Thyroid gland (tissue), 4 donors: ENCODE results near the gene AIPL1. TPM values are rescaled to one million over a fixed set of nuclear protein-coding genes. Genes with fewer than 3 reads are reported as not detected.

ENCODE experiments used
- DNase-seq, 2 donors: peaks; one replicate each; pipeline ENCODE4 v3.0.0-alpha.2; 2019
- H3K27ac ChIP-seq, 3 donors: fragments of 200-600 bp; sonication (generic); 1 replicate in 2 of 3; 2 replicates in 1 of 3; pipeline ENCODE4 v1.5.1; 2016 to 2019; ENCODE audit warnings: mild to moderate bottlenecking in 1 of 3, moderate library complexity in 1 of 3
- H3K27me3 ChIP-seq: fragments of 200-600 bp; sonication (generic); one replicate; pipeline ENCODE4 v1.5.1; 2019
- H3K36me3 ChIP-seq, 2 donors: fragments of 200-600 bp; sonication (generic); one replicate each; pipeline ENCODE4 v1.5.1; 2016 to 2019
- H3K4me1 ChIP-seq, 2 donors: fragments of 200-600 bp; sonication (generic); one replicate each; pipeline ENCODE4 v1.5.1; 2017 to 2019
- H3K4me3 ChIP-seq, 3 donors: fragments of 200-600 bp; sonication (generic); replicated peaks in 1 of 3; 1 replicate in 2 of 3; 2 replicates in 1 of 3; pipeline ENCODE4 v1.5.1; 2016; ENCODE audit warnings: mild to moderate bottlenecking in 1 of 3
- H3K9me3 ChIP-seq: fragments of 200-600 bp; sonication (generic); one replicate; pipeline ENCODE4 v1.5.1; 2017
- CTCF ChIP-seq, 6 experiments: fragments of 200-600 bp in 3 of 6; fragments of 450-650 bp in 3 of 6; sonication (generic) in 3 of 6; IDR thresholded peaks; one replicate each; pipeline ENCODE4 v1.5.1; 2016 to 2019; ENCODE audit warnings: antibody characterized with exemption in 6 of 6, mild to moderate bottlenecking in 2 of 6, inconsistent platforms in 1 of 6, moderate library complexity in 1 of 6
- POLR2A ChIP-seq, 2 donors: fragments of 450-650 bp; IDR thresholded peaks; one replicate each; pipeline ENCODE4 v1.6.1; 2017; ENCODE audit warnings: antibody characterized with exemption in 2 of 2, mild to moderate bottlenecking in 2 of 2, moderate library complexity in 1 of 2
- WGBS, 2 donors: methylation state at CpG; one replicate each; pipeline ENCODE4 v1.1.5; 2017; 5-methylcytosine and 5-hydroxymethylcytosine counted together
- intact Hi-C: fragments of 100-400 bp; cut with DNase I; formaldehyde crosslinking; loops from one replicate; pipeline ENCODE4 v1.15.1; 2023
- total RNA-seq, 4 donors: library from RNA; depleted of rRNA; stranded (reverse); fragments of >200 nt; gene quantifications; one replicate each; pipeline ENCODE4 v1.2.3, GENCODE V29; 2016

AIPL1 gene
- total RNA-seq, 4 donors from 2014 or later = not detected

- H3K4me1 ChIP-seq = no peaks in the 10 kb centered on the region
- H3K4me3 ChIP-seq = no peak overlapping the region
- H3K36me3 ChIP-seq = no peaks in the 10 kb centered on the region
- no peak for DNase-seq
- WGBS, 2 donors = 78 to 82% methylated on average over 4 of the region's 4 CpGs
- H3K27ac ChIP-seq = no peak overlapping the region
- no peaks in the 10 kb centered on the region for H3K27me3 ChIP-seq
- intact Hi-C loops = no loop called here
- H3K9me3 ChIP-seq = no peaks in the 10 kb centered on the region
- no peak for TF ChIP-seq CTCF (IDR thresholded peaks at IDR 0.05)
- TF ChIP-seq POLR2A (IDR thresholded peaks at IDR 0.05) = no peak
Observed at GRCh38 chr17:6475411-6475810, 40.5 kb upstream of the AIPL1 start.

GRCh38 chr17:6474906-6475305 is 40.0 kb upstream of the AIPL1 start:
- no peaks in the 10 kb centered on the region for H3K36me3 ChIP-seq
- H3K27ac ChIP-seq = no peak overlapping the region
- TF ChIP-seq POLR2A (IDR thresholded peaks at IDR 0.05) (no peak), CTCF (IDR thresholded peaks at IDR 0.05) (no peak)
- no peak overlapping the region for H3K4me3 ChIP-seq
- no peaks in the 10 kb centered on the region for H3K27me3 ChIP-seq
- no peak for DNase-seq
- intact Hi-C loops = loop anchor here (5.0 kb wide), 2 partner anchors 82 to 102 kb away; partner anchors contain the start of gene PITPNM3
- 74 to 83% methylated on average over 7 of the region's 7 CpGs for WGBS, 2 donors
- H3K9me3 ChIP-seq = no peaks in the 10 kb centered on the region
- H3K4me1 ChIP-seq = no peaks in the 10 kb centered on the region

- no peaks in the 10 kb centered on the region for H3K36me3 ChIP-seq
- WGBS, 2 donors = 91 to 92% methylated on average over 20 to 21 of the region's 22 CpGs
Observed at GRCh38 chr17:6474376-6474775, 39.5 kb upstream of the AIPL1 start.

GRCh38 chr17:6473128-6473767 is 38.3 kb upstream of the AIPL1 start:
- no peak overlapping the region for H3K4me3 ChIP-seq
- no peak overlapping the region for H3K27ac ChIP-seq
- no peaks in the 10 kb centered on the region for H3K36me3 ChIP-seq
- no peaks in the 10 kb centered on the region for H3K27me3 ChIP-seq
- H3K9me3 ChIP-seq = no peaks in the 10 kb centered on the region
- no peaks in the 10 kb centered on the region for H3K4me1 ChIP-seq
- intact Hi-C loops = loop anchor here (5.0 kb wide), 2 partner anchors 84 to 104 kb away; partner anchors contain the start of gene PITPNM3
- DNase-seq = peak; percentile 80 to 82
- TF ChIP-seq POLR2A (IDR thresholded peaks at IDR 0.05) (no peak), CTCF (IDR thresholded peaks at IDR 0.05) (peak; percentile 81 to 96 (median 90))
- WGBS, 2 donors = 47% methylated on average over 14 of the region's 14 CpGs

More at GRCh38 chr17:6474376-6474775, 39.5 kb upstream of the AIPL1 start:
- intact Hi-C loops = loop anchor here (5.0 kb wide), 2 partner anchors 83 to 103 kb away; partner anchors contain the start of gene PITPNM3
- Histone ChIP-seq H3K27me3 (no peaks in the 10 kb centered on the region), H3K27ac (no peak overlapping the region), H3K9me3 (no peaks in the 10 kb centered on the region), H3K4me3 (no peak overlapping the region), H3K4me1 (no peaks in the 10 kb centered on the region)
- TF ChIP-seq CTCF (IDR thresholded peaks at IDR 0.05) (no peak), POLR2A (IDR thresholded peaks at IDR 0.05) (no peak)
- DNase-seq = no peak

GRCh38 chr17:6472517-6472916 is 37.6 kb upstream of the AIPL1 start:
- 82 to 100% methylated on average over 3 to 9 of the region's 10 CpGs for WGBS, 2 donors
- Histone ChIP-seq H3K27me3 (no peaks in the 10 kb centered on the region), H3K36me3 (no peaks in the 10 kb centered on the region), H3K27ac (no peak overlapping the region), H3K4me3 (no peak overlapping the region), H3K4me1 (no peaks in the 10 kb centered on the region), H3K9me3 (no peaks in the 10 kb centered on the region)
- intact Hi-C loops = loop anchor here (5.0 kb wide), 2 partner anchors 85 to 105 kb away; partner anchors contain the start of gene PITPNM3
- no peak for TF ChIP-seq POLR2A (IDR thresholded peaks at IDR 0.05)
- TF ChIP-seq CTCF (IDR thresholded peaks at IDR 0.05) = no peak
- no peak for DNase-seq
